HG03280 (cell line): ENCODE measurements around the gene GRN.
"Not testable (repeated sequence)": the region's sequence is repeated elsewhere in the genome, so short reads cannot be mapped to it uniquely, and the experiment has no call there.

Source experiments
- ATAC-seq: cut with Tn5 transposase; IDR thresholded peaks from one replicate; pipeline ENCODE4 v1.9.1; 2021; ENCODE audit warnings: mild to moderate bottlenecking, moderate library complexity; ENCODE audit not compliant: unreplicated experiment

The GRN gene

DNA sequence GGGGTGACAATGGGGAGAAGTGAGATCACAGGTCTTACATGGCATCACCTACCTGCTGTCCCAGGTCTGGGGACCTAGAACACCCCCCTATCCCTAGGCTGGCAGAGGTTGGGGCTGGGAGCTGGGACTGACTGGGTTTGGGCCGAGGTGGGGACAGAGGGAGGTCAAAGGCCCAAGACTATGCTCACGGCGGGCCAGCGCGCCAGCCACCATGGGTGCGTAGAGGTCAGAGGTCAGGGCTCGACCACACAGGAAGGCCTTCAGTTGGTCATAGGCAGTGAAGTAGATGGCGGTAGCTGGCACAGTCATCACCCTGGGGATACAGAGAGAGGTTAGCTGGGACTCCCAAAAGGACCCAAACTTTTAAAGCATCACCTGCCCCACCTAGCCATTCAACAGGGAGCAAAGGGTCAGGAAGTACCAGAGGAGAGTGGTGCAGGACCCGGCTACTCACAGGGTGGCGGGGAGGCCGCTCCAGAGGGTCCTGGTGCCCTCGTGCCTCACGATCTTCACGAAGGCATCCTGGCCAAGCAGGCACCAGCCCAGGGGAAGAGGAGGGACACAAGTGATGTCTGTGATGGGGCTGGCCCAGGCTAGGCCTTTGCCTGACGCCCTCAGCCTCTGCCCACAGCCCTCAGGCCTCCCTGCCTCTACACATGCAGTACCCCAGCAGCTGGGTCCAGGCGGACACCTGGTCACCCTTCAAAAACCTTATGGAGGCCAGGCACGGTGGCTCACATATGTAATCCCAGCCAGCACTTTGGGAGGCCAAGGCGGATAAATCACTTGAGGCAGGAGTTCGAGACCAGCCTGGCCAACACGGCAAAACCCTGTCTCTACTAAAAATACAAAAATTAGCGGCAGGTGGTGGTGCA is 23.6 kb upstream of the GRN start:
- no peak for ATAC-seq

DNA sequence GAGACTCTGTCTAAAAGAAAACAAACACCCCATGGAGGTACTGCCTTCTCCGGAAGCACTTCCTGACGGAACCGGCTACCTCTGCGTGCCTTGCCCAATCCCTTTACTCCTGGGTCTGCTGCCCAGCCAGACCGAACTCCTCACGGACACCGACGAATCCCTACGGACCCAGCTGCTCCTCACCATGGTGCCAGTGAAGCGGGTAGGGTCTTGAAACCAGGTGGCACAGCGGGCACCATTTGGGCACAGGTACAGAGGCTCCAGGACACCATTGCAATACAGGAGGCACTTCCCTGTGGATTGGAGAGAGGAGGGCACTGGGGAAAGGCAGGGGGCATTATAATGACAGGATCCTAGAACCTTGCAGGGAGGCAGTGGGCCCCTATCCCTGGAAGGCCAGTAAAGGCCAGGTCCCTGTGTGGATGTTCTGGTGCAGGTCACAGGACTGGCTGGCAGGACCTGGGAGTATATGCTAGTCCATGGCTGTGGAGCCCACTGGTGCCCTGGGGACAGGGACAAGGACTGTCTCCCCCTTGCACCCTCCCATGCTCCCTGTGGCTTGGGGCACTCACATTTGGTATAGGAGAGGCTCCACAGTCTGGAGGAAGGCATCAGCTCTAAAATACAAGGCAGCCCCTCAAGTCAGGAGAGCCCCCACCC is 22.7 kb upstream of the GRN start:
- ATAC-seq = no peak

DNA sequence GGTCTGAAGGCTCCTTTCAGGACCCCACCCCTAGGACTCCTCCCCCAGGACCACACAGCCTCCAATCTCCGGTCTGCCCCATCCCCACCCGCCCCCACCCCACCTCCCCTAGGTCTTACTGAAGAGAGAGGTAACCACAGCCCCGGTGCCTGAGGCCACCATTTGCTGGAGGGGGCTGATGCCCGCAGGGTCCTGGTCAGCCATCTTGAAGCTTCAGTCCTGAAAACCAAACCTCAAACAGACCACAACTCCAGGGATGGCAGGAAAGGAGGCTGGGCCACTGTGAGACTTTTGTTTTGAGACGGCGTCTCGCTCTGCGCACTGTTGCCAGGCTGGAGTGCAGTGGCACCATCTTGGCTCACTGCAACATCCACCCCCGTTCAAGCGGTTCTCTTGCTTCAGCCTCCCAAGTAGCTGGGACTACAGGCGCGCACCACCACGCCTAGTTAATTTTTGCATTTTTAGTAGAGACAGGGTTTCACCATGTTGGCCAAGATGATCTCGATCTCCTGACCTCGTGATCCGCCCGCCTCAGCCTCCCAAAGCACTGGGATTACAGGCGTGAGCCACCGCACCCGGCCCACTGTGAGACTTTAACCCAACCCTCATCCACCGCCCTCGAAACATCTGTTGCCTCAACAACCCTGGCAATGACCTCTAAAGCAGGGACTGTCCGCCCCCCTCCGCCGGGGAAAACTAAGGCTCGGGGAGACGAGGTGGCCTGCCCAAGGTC is 21.6 kb upstream of the GRN start:
- ATAC-seq = no peak

DNA sequence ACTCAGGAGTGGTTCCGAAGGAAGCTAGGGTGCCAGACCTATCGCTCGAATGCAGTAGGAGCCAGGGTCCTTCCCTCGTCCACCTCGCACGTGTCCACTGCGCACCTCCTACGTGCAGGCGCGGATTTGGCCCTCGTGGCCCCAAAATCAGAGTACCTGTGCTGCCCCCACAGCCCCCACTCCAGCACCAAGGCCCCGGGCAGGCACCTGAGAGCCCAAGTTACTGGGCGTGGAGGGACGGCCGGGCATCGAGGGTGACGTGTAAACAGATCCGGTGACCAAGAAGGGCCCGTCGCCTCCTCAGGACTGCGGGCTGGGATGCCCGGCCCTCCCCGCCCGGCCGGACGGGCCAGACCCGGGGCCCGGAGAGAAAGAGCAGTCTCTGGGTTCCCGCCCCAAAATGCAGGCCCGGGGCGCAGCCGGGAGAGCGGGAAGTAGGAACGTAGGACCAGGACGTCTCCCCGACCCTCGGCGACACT is 21.0 kb upstream of the GRN start:
- peak; percentile 3 for ATAC-seq

DNA sequence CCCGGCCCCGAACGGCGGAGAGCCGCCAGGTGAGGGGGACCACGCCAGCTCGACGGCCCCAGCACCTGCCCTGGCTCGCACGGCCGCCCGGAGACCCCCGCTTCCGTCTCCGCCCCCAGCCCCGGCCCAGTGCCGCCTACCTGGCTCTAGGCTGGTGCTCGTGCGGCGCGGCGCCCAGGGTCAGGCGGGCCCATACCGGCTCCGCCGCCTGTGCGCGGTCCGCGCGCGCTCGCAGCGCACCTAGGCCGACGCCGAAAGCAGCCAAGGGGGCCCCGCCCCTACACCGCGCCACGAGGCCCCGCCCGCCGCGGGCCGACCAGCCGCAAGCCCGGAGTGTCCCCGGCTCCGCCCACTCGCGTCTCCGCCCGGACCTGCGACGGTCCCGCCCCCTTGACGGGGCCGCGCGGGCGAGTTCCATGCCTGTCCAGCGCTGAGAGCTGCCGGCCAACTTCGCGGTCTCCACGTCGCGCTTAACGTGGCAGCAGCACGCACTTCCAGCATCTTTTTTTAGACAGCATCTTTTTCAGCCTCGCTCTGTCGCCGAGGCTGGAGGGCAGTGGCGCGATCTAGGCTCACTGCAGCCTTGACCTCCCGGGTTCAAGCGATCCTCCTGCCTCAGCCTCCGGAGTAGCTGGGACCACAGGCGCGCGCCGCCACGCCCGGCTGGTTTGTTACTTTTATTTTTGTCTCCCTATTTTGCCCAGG is 20.4 kb upstream of the GRN start, which contains the start of gene SLC25A39:
TSS of gene SLC25A39 (minus strand) at position 253 of the 705 bp plus-strand sequence. CDS start 1,261 bp downstream, outside the sequence.
- peak; percentile 74 for ATAC-seq

DNA sequence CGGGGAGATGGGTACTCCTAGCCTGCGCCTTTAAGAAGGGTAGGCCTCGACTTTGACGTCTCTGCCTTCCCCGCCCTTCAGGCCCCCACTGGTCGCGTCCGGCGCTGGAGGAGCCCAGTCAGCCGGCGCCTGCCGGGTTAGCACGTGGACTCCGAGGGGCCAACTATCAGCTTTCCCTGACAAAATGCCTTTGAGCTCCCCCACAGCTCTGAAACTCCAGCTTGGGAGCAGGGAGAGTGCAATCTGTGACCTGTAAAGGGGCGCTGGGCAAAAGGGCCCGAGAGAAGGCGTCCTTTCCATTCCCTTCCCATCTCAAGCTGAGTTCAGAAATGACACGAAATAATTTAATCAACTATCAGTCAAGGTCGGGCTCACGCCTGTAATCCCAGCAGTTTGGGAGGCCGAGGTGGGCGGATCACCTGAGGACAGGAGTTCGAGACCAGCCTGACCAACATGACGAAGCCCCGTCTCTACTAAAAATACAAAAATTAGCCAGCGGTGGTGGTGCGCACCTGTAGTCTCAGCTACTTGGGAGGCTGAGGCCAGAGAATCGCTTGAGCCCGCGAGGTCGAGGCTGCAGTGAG is 18.1 kb upstream of the GRN start:
- peak; percentile 48 for ATAC-seq

DNA sequence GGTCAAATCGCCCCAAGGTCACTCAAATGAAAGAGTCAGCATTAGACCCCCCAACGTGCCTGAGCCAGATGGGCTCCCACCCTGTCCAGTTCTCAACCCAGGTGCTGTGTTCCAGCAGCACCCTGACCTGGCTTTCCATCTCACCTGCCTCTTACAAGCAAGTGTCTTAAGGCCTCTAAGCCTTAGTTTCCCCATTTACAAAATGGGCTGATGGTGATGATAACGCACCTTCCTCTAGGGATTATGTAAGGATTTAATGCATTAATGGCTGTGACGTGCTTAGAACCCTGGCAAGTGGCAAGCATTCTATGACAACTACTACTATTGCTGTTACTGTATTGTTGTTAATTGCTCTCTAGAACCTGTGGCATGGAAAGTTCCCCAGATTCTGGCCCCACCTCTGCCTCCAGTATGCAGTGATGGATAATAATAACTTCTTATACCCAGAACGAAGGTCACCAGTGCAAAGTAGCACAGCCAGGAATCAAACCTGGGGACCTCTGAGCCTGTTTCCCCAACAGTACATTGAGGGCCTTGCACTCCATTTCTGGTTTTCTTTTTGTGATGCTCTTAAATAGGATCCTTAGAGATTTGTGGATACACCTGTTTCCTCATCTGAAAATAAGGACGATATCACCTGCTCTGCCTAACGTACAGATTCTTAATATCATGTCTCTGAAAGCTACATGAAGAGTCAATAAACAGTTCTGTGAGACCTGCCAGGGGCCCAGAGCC is 17.2 kb upstream of the GRN start:
- no peak for ATAC-seq

DNA sequence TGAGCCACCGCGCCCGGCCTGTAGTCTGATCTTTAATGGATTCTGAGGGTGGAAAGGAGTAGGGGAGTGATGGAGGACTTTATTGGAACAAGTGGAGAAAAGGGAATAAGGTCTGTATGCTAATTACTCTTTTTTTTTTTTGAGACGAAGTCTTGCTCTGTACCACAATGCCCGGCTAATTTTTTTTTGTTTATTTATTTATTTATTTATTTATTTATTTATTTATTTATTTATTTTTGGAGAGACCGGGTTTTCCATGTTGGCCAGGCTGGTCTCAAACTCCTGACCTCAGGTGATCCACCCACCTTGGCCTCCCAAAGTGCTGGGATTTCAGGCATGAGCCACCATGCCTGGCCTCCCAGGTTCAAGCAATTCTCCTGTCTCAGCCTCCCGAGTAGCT is 15.6 kb upstream of the GRN start:
- ATAC-seq = not testable (repeated sequence)

DNA sequence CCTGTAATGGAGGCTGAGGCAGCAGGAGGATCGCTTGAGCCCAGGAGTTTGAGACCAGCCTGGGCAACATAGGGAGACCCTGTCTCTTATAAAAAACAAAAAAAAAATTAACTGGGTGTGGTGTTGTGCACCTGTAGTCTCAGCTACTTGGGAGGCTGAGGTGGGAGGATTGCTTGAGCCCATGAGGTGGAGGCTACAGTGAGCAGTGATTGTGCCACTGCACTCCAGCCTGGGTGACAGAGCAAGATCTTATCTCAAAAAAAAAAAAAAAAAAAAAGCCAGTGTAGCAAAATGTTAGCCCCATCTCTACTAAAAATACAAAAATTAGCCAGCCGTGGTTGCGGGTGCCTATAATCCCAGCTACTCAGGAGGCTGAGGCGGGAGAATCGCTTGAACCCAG is 14.8 kb upstream of the GRN start:
- not testable (repeated sequence) for ATAC-seq

DNA sequence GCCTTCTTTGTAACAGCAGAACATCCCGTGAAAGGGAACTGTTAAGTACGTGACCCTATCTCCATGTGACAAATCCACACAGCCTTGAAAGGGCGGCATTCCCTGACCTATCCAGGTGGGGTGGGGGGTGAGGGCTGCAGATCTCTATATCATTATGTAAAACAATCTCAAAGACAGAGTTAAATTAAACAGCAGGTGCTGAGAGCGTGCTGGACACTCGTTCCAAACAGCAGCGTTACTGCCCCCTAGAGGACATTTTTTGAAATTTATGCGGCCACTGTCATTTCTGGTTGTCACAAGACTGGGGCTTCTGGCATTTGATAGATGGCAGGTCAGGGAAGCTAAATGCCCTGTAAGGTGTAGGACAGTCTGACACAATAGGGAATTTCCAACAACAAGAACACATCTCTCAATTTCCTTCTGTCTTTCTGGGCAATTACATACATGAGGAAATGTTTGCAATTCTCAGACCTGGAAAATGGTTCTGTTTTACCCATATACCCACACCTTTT is 13.8 kb upstream of the GRN start:
- no peak for ATAC-seq

DNA sequence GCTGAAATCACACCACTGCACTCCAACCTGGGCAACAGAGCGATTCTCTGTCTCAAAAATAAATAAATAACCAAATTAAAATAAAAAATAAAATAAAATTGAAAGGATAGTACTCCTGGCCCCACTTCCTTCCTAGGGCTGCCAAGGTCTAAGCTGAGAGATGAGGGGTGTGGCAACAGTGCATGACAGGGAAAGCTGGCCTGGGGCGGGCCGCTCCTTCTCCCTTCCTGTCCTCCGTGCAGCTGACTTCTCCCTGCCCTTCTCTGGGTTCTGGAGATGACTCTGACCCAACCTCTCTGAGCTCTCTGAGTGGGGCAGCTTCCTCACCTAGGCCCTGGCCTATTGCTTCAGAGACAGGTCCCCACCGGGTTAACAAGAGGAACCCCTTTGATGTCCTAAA is 11.7 kb upstream of the GRN start:
- ATAC-seq = no peak

DNA sequence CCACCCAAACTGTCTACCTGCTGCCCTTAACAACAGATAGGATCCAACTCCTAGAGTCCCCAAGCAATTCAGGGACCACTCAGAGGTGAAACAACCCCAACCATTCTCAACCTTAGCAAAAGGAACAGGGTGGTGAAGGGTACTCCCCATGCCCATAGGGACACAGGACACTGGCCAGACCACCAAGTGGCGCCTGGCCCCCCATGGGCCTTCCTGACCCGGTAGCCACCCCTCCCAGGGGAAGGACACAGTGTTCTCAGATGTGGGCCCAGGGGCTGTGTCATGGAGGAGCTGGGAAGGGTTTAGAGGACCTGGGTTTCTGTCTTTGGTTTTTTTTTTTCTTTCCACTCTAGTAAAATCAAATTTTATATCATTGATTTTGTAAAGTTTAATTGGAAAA is 10.8 kb upstream of the GRN start:
- no peak for ATAC-seq

DNA sequence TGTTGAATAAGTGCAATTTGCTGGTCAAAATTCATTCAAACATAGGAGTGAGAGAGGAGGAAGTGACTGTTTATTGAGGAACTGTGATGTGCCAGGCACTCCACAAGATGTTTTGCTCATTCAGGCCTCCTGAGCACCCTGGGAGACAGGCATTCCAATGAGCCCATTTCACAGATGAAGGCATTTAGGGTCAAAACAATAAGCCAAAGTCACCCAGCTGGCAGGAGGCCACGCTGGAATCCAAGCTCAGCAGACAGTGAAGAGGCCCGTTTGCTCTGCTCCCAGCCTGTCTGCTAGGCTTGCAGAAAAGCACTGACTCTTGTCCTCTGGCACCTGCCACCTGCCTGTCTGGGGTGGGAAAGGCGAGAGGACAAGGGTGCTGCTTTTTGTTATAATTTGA is 10.4 kb upstream of the GRN start:
- ATAC-seq = no peak

DNA sequence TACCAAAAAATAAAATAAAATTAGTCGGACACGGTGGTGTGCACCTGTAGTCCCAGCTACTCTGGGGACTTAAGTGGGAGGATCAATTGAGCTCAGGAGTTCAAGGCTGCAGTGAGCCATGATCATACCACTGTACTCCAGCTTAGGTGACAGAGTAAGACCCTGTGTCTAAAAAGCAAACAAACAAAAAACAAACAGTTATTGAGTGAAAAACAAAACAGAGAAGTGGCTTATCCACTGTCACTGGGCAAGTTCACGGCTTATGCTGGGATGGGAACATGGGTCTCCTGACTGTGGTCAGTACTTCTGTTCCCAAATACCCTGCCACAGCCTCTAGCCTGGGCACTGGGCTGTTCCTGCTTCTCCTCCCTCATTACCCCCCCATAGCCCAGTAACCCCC is 9.5 kb upstream of the GRN start:
- ATAC-seq = no peak

DNA sequence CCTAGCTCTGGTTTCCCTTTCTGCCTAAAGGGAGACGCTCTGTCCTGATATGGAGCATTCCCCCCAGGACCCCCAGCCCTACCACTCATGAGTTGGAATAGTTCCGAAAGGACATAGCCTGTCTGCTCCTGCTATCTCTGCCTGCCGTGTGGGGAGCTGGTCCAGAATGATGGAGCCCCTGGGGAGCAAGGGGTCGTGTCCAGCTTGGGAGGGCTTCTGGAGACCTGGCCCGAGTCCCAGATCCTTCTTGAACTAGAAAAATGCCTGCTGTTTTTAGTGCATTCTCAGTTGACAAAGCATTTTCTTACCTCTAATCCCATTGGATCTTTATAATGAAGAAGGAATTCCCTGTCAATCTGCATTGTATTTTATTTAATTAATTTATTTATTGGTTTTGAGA is 9.1 kb upstream of the GRN start:
- no peak for ATAC-seq

DNA sequence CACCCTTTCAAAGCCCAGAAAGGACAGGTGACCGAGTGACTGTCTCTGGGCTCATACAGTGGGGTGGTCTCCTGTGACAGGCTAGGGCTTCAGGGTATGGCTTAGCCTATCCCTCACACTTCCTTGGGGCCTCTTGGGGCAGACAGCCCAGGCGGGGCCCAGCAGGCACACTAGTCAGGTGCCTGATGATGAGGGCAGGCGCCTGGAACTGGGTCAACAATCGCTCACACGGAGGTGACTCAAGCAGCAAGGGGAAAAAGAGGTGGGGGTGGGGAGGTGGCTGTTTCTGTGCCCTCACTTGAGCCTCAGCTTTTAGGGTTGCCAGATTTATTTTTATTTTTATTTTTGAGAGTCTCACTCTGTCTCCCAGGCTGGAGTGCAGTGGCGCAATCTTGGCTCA is 6.4 kb upstream of the GRN start:
- ATAC-seq = no peak

DNA sequence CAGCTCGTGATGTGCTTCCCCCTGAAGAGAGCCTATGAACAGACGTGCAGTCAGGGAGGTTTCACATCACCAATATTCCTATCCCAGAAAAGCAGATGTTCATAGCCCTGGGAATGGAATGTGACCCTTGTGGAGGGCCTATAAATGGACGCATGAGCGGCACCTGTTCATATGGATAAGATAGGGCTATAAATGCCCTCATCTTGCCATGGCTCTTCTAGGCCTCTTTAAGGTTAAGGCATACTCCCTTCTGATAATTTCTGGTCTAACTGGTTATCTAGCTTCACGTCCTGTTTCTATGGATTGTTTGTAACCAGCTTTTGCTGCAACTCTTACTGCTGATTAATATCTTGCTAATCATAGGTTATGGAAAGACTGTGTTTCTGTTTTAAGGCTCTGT is 4.5 kb upstream of the GRN start:
- not testable (repeated sequence) for ATAC-seq

DNA sequence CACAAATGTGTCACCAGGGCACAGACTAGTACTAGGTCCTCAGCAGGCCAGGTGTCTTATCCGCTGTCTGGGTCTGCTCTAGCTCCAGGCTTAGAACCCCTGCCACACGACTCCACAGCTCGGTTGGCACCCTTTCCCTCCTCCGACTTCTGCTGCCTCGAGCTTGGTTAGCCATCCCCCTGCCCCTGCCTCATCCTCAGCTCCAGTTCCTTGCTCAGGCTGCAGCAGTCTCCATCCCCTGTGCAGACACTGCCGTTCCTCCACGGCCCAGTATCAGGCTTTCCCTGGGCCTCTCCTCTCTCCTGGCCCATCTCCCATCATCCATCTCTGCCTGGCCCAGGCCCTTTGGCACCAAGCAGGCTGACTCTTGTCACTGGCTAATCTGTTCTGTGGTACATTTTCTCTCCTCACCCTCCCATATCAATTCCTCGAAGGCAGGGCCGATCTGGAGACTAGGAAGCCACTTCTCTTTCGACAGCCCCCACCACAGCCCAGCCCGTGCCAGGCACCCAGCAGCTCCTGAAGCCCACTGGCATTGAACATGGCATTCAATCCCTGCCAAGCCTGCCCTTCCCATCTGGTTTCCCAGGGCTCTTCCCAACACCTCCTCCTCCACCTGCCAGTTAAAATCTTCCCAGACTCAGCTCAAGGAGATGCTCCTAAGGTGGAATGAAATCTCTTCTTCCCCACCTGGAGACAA is 1.4 kb upstream of the GRN start:
- ATAC-seq = no peak

DNA sequence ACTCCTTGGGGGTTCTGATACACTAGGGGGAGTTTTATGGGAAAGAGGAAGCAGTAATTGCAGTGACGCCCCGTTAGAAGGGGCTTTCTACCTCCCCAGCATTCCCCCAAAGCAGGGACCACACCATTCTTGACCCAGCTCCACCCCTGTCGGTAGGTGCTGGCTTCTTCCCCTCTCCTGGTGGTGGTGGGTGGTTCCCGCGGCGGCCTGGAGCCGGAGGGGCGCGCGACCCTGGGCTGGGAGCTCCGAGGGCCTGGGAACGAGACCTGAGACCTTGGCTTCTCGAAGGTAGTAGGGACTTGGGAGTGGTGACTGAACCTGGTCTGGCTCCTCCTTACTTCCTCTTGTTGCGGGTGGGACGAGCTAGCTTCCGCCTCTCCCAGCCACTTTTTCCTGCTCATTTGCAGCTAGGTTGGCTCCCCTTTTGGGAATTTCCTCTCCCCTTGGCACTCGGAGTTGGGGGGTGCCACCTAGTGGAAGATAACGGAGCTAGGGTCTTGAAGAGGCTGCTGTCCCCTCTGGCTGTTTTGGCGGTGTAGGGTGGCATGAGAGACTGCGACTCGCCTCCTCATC is 438 bp downstream of the GRN start:
- peak; percentile 10 for ATAC-seq
